NB4 (cell line): ENCODE results near the gene CYSRT1.

Experiments used
- DNase-seq: peaks from one replicate; pipeline ENCODE4 v3.0.0; 2010; ENCODE audit warnings: low read depth
- H3K4me3 ChIP-seq: one replicate; pipeline ENCODE4 v1.5.1; 2011; ENCODE audit warnings: mild to moderate bottlenecking, low read depth, low read length, moderate library complexity
- CTCF ChIP-seq: IDR thresholded peaks from one replicate; pipeline ENCODE4 v1.5.1; 2012; ENCODE audit warnings: low read depth, low read length
- MAX ChIP-seq: IDR thresholded peaks from 2 replicates; pipeline ENCODE4 v1.6.1; 2011; ENCODE audit warnings: low read depth, low read length
- MYC ChIP-seq: IDR thresholded peaks from 2 replicates; pipeline ENCODE4 v1.6.1; 2011; ENCODE audit warnings: low read depth, low read length
- POLR2A ChIP-seq: IDR thresholded peaks from 2 replicates; pipeline ENCODE4 v1.6.1; 2011; ENCODE audit warnings: mild to moderate bottlenecking; ENCODE audit not compliant: insufficient read length; ENCODE audit errors: extremely low read depth

CYSRT1 gene

GRCh38 chr9:137245450-137246421 lies 20.8 kb downstream of the CYSRT1 start:
- H3K4me3 ChIP-seq, result no peak overlapping the region
- no peak for TF ChIP-seq POLR2A
- TF ChIP-seq MYC, result no peak
- no peak for TF ChIP-seq MAX
- DNase-seq, result no peak

GRCh38 chr9:137247135-137247915 lies 22.4 kb downstream of the CYSRT1 start:
- no peak for DNase-seq
- TF ChIP-seq CTCF (no peak), MAX (no peak), MYC (no peak), POLR2A (no peak)
- no peak overlapping the region for H3K4me3 ChIP-seq

- no peak overlapping the region for H3K4me3 ChIP-seq
- no peak for TF ChIP-seq MAX
- no peak for TF ChIP-seq CTCF
- TF ChIP-seq POLR2A, result no peak
- TF ChIP-seq MYC, result no peak
- no peak for DNase-seq
Measured at GRCh38 chr9:137247916-137248175, 22.9 kb downstream of the CYSRT1 start.

GRCh38 chr9:137250329-137251193 lies 25.6 kb downstream of the CYSRT1 start:
- no peak for TF ChIP-seq CTCF
- no peak overlapping the region for H3K4me3 ChIP-seq
- no peak for DNase-seq

DNA sequence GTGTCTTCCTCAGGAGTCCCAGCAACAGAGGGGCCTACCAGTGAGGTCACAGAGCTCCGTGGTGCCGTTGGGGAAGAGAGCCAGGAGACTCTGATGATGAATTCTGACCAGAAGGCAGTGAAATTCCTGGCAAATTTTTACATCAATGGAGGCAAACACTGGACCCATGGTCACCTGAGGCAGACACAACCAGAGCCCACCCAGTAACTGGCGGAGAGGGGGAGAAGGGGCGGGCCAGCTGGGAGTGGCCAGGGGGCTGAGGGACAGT lies 26.2 kb downstream of the CYSRT1 start, which contains the start of gene STPG3:
STPG3 (plus strand) TSS at position 93 of the 268 bp plus-strand sequence; CDS start at position 94, 1 bp downstream.
- DNase-seq, result no peak
- no peak within 1 kb of the TSS for H3K4me3 ChIP-seq
- no peak for TF ChIP-seq POLR2A
- no peak for TF ChIP-seq MYC
- TF ChIP-seq MAX, result no peak
- no peak for TF ChIP-seq CTCF
